ENCODE data around the gene CDS2.

Gene CDS2

DNA sequence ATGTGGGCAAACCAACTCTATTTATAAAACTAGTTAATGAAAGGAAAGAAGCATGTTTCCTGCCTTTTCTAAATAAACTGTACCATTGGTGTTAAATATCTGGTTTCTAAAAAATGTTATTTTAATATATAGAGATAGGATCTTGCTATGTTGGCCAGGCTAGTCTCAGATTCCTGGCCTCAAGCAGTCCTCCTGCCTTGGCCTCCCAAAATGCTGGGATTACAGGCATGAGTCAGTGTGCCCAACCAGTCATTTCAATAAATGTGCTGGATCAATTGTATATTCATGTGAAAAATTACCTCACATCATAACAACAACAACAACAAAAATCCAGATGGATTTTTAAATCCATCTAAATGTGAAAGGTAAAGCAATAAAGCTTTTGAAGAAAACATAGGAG is 80.3 kb downstream of the CDS2 start:
- Histone ChIP-seq H3K27me3 (ENCODE audit: insufficient read depth, low read depth) (no peaks in the 10 kb centered on the region), H3K4me3 (IDR thresholded peaks at IDR 0.05; ENCODE audit: insufficient read depth, low read depth, low read length) (no peak overlapping the region), H3K79me2 (ENCODE audit: insufficient read depth, low read depth) (no peaks in the 10 kb centered on the region), H4K20me1 (ENCODE audit: insufficient read depth) (no peaks in the 10 kb centered on the region), H2AFZ (ENCODE audit: low read depth) (no peak overlapping the region), H3K4me2 (no peak overlapping the region), H3K4me1 (ENCODE audit: low read depth, poor library complexity, severe bottlenecking) (no peaks in the 10 kb centered on the region), H3K27ac (no peak overlapping the region), H3K36me3 (ENCODE audit: insufficient read depth) (no peaks in the 10 kb centered on the region), H3K9ac (no peak overlapping the region)
- TF ChIP-seq, protein P1, sequence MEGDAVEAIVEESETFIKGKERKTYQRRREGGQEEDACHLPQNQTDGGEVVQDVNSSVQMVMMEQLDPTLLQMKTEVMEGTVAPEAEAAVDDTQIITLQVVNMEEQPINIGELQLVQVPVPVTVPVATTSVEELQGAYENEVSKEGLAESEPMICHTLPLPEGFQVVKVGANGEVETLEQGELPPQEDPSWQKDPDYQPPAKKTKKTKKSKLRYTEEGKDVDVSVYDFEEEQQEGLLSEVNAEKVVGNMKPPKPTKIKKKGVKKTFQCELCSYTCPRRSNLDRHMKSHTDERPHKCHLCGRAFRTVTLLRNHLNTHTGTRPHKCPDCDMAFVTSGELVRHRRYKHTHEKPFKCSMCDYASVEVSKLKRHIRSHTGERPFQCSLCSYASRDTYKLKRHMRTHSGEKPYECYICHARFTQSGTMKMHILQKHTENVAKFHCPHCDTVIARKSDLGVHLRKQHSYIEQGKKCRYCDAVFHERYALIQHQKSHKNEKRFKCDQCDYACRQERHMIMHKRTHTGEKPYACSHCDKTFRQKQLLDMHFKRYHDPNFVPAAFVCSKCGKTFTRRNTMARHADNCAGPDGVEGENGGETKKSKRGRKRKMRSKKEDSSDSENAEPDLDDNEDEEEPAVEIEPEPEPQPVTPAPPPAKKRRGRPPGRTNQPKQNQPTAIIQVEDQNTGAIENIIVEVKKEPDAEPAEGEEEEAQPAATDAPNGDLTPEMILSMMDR (conservative IDR thresholded peaks at IDR 0.05; ENCODE audit: low read depth, low read length) = no peak

DNA sequence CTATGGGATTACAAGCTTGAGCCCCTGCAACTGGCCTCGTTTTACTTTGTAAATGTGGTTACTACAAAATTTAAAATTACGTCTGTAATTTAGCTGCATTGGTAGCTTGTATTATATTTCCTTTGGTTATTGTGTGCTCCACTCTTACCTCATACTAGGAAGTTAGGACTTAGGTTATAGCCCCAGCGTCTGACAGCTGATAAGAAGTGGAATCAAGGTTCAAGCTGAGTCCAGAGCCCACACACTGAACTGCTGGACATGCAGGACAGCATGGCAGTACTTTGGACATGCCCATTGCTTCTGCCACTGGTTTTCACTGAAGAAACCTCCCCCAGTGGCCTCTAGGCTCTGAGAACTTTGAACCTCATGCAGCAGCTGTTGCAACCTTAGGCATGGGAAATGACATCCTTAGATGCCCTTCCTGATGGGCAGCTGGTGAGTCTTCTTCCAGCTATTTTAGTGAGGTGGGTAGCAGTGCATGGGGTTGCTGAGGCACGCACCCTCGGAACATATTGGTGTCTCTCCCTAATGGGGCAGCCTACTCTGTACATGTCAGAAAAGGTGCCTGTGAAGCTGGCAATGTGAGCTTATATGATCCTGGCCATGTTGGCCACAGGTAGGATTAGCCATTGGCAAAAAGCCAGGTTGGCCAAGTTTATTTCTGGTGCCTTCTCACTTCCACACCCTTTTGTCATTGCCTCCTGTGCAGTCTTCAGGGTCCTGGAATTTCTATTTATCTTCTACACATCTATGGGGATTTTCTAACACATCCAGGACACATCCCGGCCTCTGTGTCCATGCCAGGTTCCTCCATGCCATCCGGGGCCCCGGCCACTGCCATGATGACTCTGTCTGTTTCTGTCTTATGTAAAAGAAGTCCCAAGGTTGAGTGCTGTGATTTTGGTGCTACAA is 85.3 kb downstream of the CDS2 start:
- Histone ChIP-seq H3K27ac (no peak overlapping the region), H3K4me3 (IDR thresholded peaks at IDR 0.05; ENCODE audit: insufficient read depth, low read depth, low read length) (no peak overlapping the region), H4K20me1 (ENCODE audit: insufficient read depth) (no peaks in the 10 kb centered on the region), H3K79me2 (ENCODE audit: insufficient read depth, low read depth) (no peaks in the 10 kb centered on the region), H3K4me1 (ENCODE audit: low read depth, poor library complexity, severe bottlenecking) (no peaks in the 10 kb centered on the region), H3K9ac (no peak overlapping the region), H3K36me3 (ENCODE audit: insufficient read depth) (no peaks in the 10 kb centered on the region), H3K4me2 (no peak overlapping the region), H3K27me3 (ENCODE audit: insufficient read depth, low read depth) (no peaks in the 10 kb centered on the region), H2AFZ (ENCODE audit: low read depth) (no peak overlapping the region)
- TF ChIP-seq, protein P1 (conservative IDR thresholded peaks at IDR 0.05; ENCODE audit: low read depth, low read length) = no peak

DNA sequence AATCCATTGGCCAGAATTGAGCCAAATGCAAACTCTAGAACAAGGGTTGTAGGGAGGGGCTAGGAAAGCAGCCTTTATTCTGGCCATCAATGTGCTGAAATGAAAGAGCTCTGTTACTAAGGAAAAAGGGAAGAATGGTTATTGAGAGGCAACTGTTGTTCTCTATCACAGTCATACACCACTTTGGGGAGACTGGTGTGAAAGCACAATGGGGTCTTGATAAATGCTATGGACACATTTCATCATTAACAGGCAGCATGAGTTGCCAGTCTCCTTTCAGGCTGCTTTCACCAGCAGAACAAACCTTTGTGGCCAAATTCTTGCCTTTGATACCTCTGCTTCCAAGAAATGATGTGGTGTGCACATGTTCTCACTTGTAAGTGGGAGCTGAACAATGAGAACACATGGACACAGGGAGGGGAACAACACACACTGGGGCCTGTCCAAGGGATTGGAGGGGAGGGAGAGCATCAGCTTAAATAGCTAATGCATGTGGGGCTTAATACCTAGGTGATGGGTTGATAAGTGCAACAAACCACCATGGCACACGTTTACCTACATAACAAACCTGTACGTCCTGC is 86.2 kb downstream of the CDS2 start:
- Histone ChIP-seq H4K20me1 (ENCODE audit: insufficient read depth) (no peaks in the 10 kb centered on the region), H3K79me2 (ENCODE audit: insufficient read depth, low read depth) (no peaks in the 10 kb centered on the region), H3K4me2 (no peak overlapping the region), H3K9ac (no peak overlapping the region), H3K27ac (no peak overlapping the region), H3K4me3 (IDR thresholded peaks at IDR 0.05; ENCODE audit: insufficient read depth, low read depth, low read length) (no peak overlapping the region), H2AFZ (ENCODE audit: low read depth) (no peak overlapping the region), H3K4me1 (ENCODE audit: low read depth, poor library complexity, severe bottlenecking) (no peaks in the 10 kb centered on the region), H3K27me3 (ENCODE audit: insufficient read depth, low read depth) (no peaks in the 10 kb centered on the region), H3K36me3 (ENCODE audit: insufficient read depth) (no peaks in the 10 kb centered on the region)
- TF ChIP-seq, protein P1 (conservative IDR thresholded peaks at IDR 0.05; ENCODE audit: low read depth, low read length) = no peak

DNA sequence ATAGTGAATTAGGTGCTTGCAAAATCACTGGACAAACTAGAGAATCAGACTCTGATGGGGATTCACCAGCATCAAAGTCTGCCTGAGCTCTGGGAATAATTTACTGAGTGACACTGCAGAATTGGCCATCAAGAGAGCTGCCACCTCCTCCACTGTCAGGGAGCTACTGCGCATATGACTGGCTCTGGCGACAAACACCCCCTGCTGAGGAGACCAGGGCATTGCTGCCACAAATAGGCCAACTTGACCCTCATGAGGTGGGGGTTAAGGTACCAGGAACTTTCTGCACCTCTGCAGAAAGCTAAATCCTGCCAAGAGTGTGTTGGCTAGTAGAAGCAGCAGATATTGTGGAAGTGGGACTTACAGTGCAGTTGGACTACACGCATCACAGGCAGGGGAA is 88.0 kb downstream of the CDS2 start:
- H3K9ac ChIP-seq = no peak overlapping the region
- H4K20me1 ChIP-seq (ENCODE audit: insufficient read depth) = no peaks in the 10 kb centered on the region
- TF ChIP-seq, protein P1 (conservative IDR thresholded peaks at IDR 0.05; ENCODE audit: low read depth, low read length) = no peak
- no peak overlapping the region for H3K4me3 ChIP-seq (IDR thresholded peaks at IDR 0.05; ENCODE audit: insufficient read depth, low read depth, low read length)
- H2AFZ ChIP-seq (ENCODE audit: low read depth) = no peak overlapping the region
- H3K27me3 ChIP-seq (ENCODE audit: insufficient read depth, low read depth) = no peaks in the 10 kb centered on the region
- no peaks in the 10 kb centered on the region for H3K79me2 ChIP-seq (ENCODE audit: insufficient read depth, low read depth)
- no peaks in the 10 kb centered on the region for H3K36me3 ChIP-seq (ENCODE audit: insufficient read depth)
- H3K4me1 ChIP-seq (ENCODE audit: low read depth, poor library complexity, severe bottlenecking) = no peaks in the 10 kb centered on the region
- H3K4me2 ChIP-seq = no peak overlapping the region
- H3K27ac ChIP-seq = no peak overlapping the region

Measured in KMS-11 (cell line).